Daoy (cell line): ENCODE measurements around the gene MTA1. TPM values are rescaled to one million over a fixed set of nuclear protein-coding genes. Genes with fewer than 3 reads are reported as not detected.
A peak's percentile ranks its signal among the peaks of the same experiment; 100 is the strongest.

ENCODE experiments used
- DNase-seq: peaks from one replicate; pipeline ENCODE4 v3.0.0-alpha.2; 2015; ENCODE audit warnings: low read depth
- total RNA-seq: library from RNA; depleted of rRNA; stranded (reverse); fragments of >200 nt; shearing (Covaris generic); gene quantifications from 2 replicates; pipeline ENCODE4 v1.2.3, GENCODE V29; 2014

Gene MTA1
- total RNA-seq, 1 experiment from 2014 or later = 37.9 TPM

- DNase-seq = no peak
Measured at GRCh38 chr14:105442834-105443233, 23.2 kb downstream of the MTA1 start.

DNA sequence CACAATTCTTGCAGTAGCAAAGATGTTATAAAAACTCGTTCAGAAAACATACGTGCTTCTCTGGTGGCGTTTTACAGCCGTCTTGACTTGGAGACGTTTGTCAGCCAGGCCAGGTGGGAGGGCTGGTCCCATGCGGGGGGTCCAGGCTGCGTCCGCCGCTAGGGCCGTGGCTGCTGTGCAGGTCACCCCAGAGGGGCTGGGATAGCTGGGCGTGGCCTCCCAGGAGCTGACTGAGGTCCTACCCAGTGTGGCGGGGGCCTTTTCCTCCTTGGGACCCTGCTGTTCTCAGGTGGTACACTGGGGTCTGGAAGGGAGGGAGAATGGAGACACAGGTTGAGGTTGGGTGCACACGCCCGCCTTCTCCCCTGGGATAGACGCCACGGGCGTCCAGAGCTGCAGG lies 25.2 kb downstream of the MTA1 start:
- DNase-seq = no peak

DNA sequence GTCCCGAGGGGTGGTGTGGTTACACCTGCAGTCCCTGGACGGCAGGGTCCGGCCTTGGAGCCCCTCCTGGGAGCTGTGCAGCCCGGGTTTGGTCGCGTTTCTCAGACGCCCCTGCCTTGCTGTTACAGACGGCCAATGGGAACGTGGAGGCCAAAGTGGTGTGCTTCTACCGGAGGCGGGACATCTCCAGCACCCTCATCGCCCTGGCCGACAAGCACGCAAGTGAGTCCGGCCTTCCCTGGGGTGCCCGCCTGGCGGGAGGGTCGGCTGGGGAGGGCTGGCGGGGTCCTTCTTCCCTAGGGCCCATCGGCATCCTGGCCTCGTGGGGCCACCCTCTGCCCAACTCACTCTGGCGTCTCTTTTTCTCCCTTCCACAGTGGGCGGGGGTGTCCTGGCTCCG lies 25.7 kb downstream of the MTA1 start:
- DNase-seq = no peak

DNA sequence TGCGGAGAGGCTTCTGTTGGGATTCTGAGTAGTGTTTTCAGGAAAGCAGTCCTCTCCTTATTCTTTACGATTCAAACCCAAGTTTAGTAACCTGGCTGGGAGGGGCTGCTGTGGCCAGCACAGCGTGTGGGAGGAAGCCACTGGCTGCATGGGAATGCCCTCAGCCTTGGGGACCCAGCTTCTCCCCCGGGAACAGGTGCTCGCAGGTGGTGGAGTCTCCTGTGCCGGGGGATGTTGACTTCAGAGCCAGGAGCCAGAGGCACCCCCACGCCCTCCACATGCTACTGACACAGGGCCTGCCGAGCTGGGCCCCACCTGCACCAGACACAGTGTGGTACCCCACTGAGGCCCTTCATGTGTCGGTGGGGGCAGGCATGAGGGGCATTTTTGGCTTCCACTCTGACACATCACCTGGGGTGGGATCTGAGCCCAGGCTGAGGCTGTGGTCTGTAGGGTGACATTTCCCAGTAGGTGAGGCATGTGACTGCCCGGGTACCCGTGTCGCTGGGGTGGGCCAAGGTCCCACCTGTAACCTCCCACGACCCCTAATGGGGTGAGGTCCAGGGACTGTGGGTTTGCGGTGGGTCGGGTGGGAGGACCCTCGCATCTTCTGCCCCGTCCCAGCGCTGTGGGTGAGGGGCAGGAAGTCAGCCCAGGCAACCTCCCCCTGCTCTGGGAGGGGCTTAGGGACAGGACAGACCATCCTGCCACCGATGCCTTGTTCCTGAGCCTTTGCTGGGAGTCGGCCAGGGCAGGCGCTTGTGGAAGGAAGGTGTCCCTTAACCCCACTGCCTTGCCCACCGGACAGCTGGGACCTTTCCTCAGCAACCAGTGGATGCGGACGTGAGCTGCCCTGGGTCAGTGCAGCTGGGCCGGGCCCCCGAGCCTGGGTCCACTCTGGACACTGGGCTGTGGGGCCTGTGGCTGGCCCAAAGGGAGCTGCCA lies 26.5 kb downstream of the MTA1 start:
- no peak for DNase-seq

DNA sequence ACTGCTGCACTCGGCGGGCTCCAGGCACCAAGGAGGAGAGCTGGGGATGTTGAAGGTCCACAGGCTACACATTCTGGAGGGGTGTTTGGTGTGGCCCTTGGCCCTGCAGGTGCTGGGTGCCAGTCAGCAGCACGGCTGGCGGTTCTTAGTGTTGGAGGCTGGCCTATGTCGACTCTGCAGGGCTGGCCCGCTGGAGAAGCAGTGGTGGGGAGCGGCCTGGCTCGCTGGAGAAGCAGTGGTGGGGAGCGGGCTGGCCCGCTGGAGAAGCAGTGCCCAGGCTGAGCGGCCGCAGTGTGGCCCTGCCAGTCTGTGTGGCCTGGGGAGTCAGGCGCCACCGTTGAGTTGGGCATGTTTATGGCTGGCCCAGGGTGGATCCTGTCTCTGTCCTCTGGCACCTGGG lies 27.3 kb downstream of the MTA1 start:
- no peak for DNase-seq

- DNase-seq = no peak
Measured at GRCh38 chr14:105447651-105448640, 28.3 kb downstream of the MTA1 start.

GRCh38 chr14:105448706-105449111 lies 29.1 kb downstream of the MTA1 start:
- peak; percentile 73 for DNase-seq

GRCh38 chr14:105449276-105450122 lies 29.9 kb downstream of the MTA1 start:
- DNase-seq = no peak

GRCh38 chr14:105450123-105450505 lies 30.5 kb downstream of the MTA1 start:
- no peak for DNase-seq

DNA sequence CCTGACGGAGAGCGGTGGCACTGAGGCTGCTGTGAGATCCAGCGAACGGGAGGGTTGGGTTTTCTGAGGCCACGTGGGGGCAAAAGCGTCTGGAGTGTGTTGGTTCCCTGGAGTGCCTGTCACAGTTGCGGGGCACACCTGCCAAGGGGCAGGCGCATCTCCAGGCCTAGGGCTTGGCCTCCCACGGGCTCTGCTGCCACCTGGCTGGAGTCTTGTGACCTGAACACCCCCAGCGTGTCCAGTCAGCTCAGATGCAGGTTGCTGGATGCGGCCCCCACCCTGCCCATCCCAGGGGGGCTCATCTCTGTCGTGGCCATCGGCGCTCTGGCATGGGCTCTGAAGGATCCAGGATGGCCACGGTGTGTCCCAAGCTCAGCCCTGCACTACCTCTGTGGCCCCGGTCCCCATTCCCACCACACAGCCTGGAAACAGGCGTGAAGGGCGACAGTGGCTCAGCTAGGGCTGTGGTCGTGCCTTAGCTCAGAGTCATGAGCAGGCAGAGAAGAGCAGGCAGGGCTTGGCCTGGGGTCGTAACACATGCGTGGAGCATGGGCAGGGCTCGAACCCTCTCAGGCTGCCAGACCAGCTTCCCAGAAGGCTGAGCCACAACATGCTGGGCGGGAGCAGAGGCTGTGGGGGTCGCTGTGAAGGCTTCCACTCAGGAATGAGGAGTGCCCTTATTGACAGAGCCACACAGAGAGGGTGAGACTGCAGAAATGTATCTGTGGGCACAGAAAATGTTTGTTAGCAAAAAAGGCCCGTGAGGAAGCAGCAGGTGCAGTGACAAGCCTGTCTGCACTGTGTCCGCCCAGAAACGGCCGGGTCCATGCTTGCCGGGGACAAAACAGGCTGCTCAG lies 31.5 kb downstream of the MTA1 start:
- no peak for DNase-seq

DNA sequence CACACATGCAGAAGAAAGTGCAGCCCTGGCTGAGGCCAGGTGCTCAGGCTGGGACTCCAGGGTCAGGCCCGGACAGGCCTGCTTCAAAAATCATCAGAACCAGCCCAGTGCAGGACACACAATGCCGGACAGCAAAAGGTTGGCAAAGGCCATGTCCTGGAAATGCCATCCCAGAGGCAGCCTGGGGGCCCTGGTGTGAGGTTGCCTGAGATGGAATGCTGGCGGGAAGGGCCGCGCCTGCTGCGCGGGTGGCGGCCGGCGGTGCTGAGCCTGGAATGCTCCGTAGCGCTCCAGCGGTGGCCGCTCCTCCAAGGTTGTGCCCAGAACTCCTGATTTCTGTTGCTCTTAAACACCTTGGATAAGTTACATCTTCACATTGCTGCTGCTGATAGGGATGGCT lies 33.3 kb downstream of the MTA1 start:
- no peak for DNase-seq

DNA sequence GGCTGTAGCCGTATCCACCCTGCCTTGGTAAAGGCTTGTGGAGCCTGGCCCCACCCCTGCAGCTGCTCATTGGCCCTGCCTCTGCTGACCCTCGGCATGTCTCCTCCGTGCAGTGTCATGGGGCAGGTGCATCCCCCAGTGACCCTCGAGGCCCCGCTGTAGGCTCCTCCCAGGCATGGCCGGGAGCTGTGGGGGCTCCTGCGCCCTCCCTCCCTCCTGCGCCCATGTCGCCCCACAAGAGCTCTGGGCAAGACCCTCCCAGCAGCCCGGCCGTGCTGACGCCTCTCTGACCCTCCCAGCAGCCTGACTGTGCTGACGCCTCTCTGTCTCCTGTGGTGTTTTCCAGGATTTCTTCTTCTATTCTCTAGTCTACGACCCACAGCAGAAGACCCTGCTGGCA lies 34.2 kb downstream of the MTA1 start:
- no peak for DNase-seq

- DNase-seq = no peak
Measured at GRCh38 chr14:105455086-105455640, 35.5 kb downstream of the MTA1 start.

- DNase-seq = no peak
Measured at GRCh38 chr14:105455766-105456660, 36.4 kb downstream of the MTA1 start.

- no peak for DNase-seq
Measured at GRCh38 chr14:105456736-105457617, 37.4 kb downstream of the MTA1 start.

- DNase-seq = no peak
Measured at GRCh38 chr14:105458010-105458409, 38.4 kb downstream of the MTA1 start.

- no peak for DNase-seq
Measured at GRCh38 chr14:105458571-105458970, 38.9 kb downstream of the MTA1 start.

- no peak for DNase-seq
Measured at GRCh38 chr14:105460116-105460515, 40.5 kb downstream of the MTA1 start.
